Activated effector memory CD4-positive, alpha-beta T cell treated with anti-CD3 and anti-CD28 coated beads, Interleukin-2, amount 50 U/mL, for 16 hours (primary cell): ENCODE results near the gene IL12RB2.
"Not testable (repeated sequence)": the region's sequence is repeated elsewhere in the genome, so short reads cannot be mapped to it uniquely, and the experiment has no call there.

ENCODE experiments used
- DNase-seq: peaks from one replicate; pipeline ENCODE4 v3.0.0-alpha.2; 2020

Gene IL12RB2

GRCh38 chr1:67436511-67437055 lies 128.9 kb downstream of the IL12RB2 start:
- no peak for DNase-seq

DNA sequence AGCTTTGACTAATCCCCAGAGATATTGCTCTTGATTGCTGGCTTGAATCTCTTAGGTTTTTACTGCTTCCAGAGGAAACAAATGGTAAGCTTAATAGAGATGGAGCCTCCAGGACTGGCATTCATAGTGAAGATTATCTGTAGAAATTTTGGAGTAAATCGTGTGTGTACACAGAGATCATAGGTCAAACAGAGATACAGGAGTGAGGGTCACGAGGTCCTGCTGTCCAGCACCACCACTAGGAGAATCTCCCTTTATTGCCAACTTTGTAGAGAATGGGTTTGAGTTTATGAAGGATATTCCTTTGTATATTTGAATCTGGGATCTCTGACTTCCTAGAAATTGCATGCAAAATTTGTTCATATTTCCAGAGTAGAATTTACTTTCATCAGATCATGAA lies 130.3 kb downstream of the IL12RB2 start:
- no peak for DNase-seq

DNA sequence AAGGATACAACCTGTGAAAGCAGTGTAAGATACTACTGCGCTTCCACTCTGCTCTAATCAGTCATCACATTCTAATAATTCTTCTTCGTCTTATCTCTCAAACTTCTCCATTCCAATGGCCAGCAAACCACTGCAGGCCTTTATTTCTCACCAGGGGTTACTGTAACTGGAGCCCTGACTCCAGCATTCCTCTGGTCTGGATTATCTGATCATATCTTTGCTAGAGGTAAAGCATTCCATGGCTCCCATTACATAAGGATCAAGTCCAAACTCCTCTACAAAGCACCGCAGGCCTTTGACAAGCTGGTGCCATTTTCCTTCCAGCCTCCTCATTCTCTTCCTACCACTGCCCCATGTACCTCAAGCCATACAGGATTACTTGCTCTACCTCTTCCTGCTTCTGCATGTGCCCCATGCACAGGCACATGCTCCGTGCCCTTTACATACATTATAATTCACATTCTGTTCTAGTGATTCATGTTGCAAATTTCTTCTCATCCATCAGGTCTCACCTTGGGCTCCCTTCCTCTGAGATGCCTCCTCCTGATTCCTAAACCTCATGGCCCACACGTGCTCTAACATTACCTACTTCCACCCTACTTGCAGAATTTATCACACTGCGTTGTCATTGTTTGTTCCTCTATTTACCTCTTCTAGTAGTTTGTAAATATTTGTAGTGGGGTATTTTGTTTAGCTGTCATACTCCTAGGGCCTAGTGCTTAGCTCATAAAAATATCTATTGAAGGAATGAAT lies 131.8 kb downstream of the IL12RB2 start:
- DNase-seq: no peak

DNA sequence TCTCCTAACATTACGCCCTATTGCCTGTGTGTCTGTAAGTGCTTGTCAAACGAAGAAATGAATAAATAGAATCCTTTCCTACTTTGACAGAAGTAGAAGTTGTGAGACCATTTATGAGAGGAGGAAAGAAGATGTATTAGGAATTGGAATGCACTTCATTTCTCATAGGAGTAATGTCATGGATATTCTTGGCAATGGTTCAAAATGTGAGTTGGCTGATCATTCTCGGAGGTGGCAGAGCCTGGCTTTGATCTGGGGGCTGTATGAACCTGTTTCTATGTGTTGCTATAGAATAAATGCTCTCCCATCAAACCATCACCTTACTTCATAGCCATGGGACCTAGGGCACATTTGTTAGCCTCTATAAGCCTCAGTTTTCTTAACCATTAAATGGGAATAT lies 132.7 kb downstream of the IL12RB2 start:
- DNase-seq: no peak

GRCh38 chr1:67441183-67441582 lies 133.5 kb downstream of the IL12RB2 start:
- no peak for DNase-seq

DNA sequence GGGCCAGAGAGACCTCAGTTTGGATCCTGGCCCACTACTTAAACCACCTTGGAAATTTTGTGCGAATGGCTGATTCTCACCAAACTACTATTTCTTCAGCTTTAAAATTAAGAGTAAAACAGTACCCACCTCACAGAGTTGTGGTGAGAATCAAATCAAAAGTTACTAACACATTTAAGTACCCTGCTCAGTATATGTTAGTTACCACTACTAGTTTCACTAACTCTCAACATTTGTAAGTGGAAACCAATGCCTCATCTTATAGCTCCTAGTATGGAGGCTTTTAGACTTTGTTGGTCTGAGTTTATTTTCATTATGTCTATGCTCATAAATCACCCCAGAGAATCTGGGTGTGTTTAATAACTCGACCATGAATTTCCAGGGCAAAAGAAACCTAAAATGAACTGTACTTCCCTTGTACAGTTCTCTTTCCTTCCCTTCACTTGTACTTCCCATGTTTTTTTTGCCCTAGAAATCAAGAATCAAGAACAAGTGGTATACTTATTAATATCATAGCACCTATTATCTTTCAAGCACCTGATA lies 134.1 kb downstream of the IL12RB2 start:
- DNase-seq: no peak

- DNase-seq: not testable (repeated sequence)
These were observed 138.3 kb downstream of the IL12RB2 start for GRCh38 chr1:67446014-67446413.
